Measurements from ENCODE around the gene GGA3. TPM values are rescaled to one million over a fixed set of nuclear protein-coding genes. Genes with fewer than 3 reads are reported as not detected.
"Not testable (repeated sequence)": the region's sequence is repeated elsewhere in the genome, so short reads cannot be mapped to it uniquely, and the experiment has no call there.

GGA3 gene
- polyA plus RNA-seq, 1 donor (not counting 4 experiments of a cell fraction or from before 2014, with no cell fraction given) = 25.2 TPM

- Histone ChIP-seq H4K20me1 (ENCODE audit: control insufficient read depth, extremely low read depth, insufficient read depth, low read length) (no peaks in the 10 kb centered on the region), H3K36me3 (ENCODE audit: control insufficient read depth in 2 of 2, extremely low read depth in 1 of 2, insufficient read depth in 2 of 2, low read length in 2 of 2) (no peaks in the 10 kb centered on the region), H3K27me3 (ENCODE audit: control insufficient read depth, extremely low read depth, insufficient read depth, low read length) (no peaks in the 10 kb centered on the region), H2AFZ (ENCODE audit: control insufficient read depth, low read length) (no peak overlapping the region), H3K79me2 (ENCODE audit: control insufficient read depth, insufficient read depth, low read length) (no peaks in the 10 kb centered on the region), H3K4me3 (ENCODE audit: control insufficient read depth in 2 of 3, extremely low read depth in 1 of 3, insufficient read depth in 2 of 3, low read depth in 1 of 3, low read length in 3 of 3) (no peak overlapping the region), H3K9me1 (ENCODE audit: control insufficient read depth, extremely low read depth, insufficient read depth, low read length) (no peaks in the 10 kb centered on the region), H3K4me1 (ENCODE audit: control insufficient read depth, extremely low read depth, insufficient read depth, low read length) (no peaks in the 10 kb centered on the region), H3K27ac (ENCODE audit: control insufficient read depth, insufficient read depth, low read length) (no peak overlapping the region), H3K9ac (ENCODE audit: control insufficient read depth, extremely low read depth, insufficient read depth, low read length) (no peak overlapping the region), H3K9me3 (ENCODE audit: control insufficient read depth, low read depth, low read length) (no peaks in the 10 kb centered on the region), H3K4me2 (ENCODE audit: control insufficient read depth, extremely low read depth, insufficient read depth, low read depth, low read length) (no peak overlapping the region)
- FAIRE-seq = no peak
- dilution Hi-C loops (cut with MboI; ENCODE audit: extremely low pct_ligation_motif_present, low sequenced_read_pairs) = no loop called here
- TF ChIP-seq CTCF (optimal IDR thresholded peaks at IDR 0.05 in 1 of 3, IDR thresholded peaks at IDR 0.05 in 1 of 3, conservative IDR thresholded peaks at IDR 0.05 in 1 of 3; ENCODE audit: extremely low read depth in 1 of 3, insufficient read depth in 2 of 3, low read length in 3 of 3) = no peak
- no peak for TF ChIP-seq EZH2 (IDR thresholded peaks at IDR 0.05; ENCODE audit: low read length)
- DNase-seq (ENCODE audit: low read depth, low spot score) = no peak
These were observed 34.1 kb upstream of the GGA3 start for GRCh38 chr17:75295201-75296158.

GRCh38 chr17:75292810-75293448, 31.5 kb upstream of the GGA3 start:
- H2AFZ ChIP-seq (ENCODE audit: control insufficient read depth, low read length); H3K27ac ChIP-seq (ENCODE audit: control insufficient read depth, insufficient read depth, low read length); H3K4me2 ChIP-seq (ENCODE audit: control insufficient read depth, extremely low read depth, insufficient read depth, low read depth, low read length); dilution Hi-C loops (cut with MboI; ENCODE audit: extremely low pct_ligation_motif_present, low sequenced_read_pairs); H3K36me3 ChIP-seq (ENCODE audit: control insufficient read depth in 2 of 2, extremely low read depth in 1 of 2, insufficient read depth in 2 of 2, low read length in 2 of 2); H4K20me1 ChIP-seq (ENCODE audit: control insufficient read depth, extremely low read depth, insufficient read depth, low read length); H3K9me1 ChIP-seq (ENCODE audit: control insufficient read depth, extremely low read depth, insufficient read depth, low read length); DNase-seq (ENCODE audit: low read depth, low spot score); H3K27me3 ChIP-seq (ENCODE audit: control insufficient read depth, extremely low read depth, insufficient read depth, low read length); H3K4me3 ChIP-seq (ENCODE audit: control insufficient read depth in 2 of 3, extremely low read depth in 1 of 3, insufficient read depth in 2 of 3, low read depth in 1 of 3, low read length in 3 of 3); H3K79me2 ChIP-seq (ENCODE audit: control insufficient read depth, insufficient read depth, low read length); H3K9me3 ChIP-seq (ENCODE audit: control insufficient read depth, low read depth, low read length); H3K4me1 ChIP-seq (ENCODE audit: control insufficient read depth, extremely low read depth, insufficient read depth, low read length); FAIRE-seq; H3K9ac ChIP-seq (ENCODE audit: control insufficient read depth, extremely low read depth, insufficient read depth, low read length): not testable (repeated sequence)
